Panc1 (cell line): ENCODE measurements around the gene GRM7. TPM values are rescaled to one million over a fixed set of nuclear protein-coding genes. Genes with fewer than 3 reads are reported as not detected.

Experiments used
- ATAC-seq: fragments of 200-7000 bp; cut with Tn5 transposase; 2 replicates; pipeline ENCODE4 v1.9.1; 2020; ENCODE audit warnings: mild to moderate bottlenecking, moderate library complexity
- BruUV-seq: library from RNA; stranded (reverse); fragments of 400-500 nt; replicated peaks from 2 replicates; lab custom pipeline; 2021; lab: Mats Ljungman, UMichigan
- CTCF ChIA-PET: fragments of 300-600 bp; sonication (Branson Sonifier 250); formaldehyde crosslinking; loops from one replicate; lab custom pipeline; 2022; ENCODE audit warnings: antibody characterized with exemption; lab: Charles Lee
- POLR2A ChIA-PET: fragments of 300-600 bp; sonication (Branson Sonifier 250); formaldehyde crosslinking; loops from one replicate; lab custom pipeline; 2022; ENCODE audit warnings: antibody characterized with exemption; lab: Charles Lee
- DNase-seq: peaks from one replicate; pipeline ENCODE4 v3.0.0-alpha.2; 2010; ENCODE audit warnings: low read depth, low spot score
- H3K27ac ChIP-seq: 2 replicates; pipeline ENCODE4 v1.5.1; 2011; ENCODE audit warnings: mild to moderate bottlenecking, low read length, inconsistent platforms
- H3K27me3 ChIP-seq: fragments of 200-500 bp; sonication (Bioruptor generic); 2 replicates; pipeline ENCODE4 v1.6.0; 2014; ENCODE audit warnings: low read length, inconsistent platforms; ENCODE audit not compliant: control insufficient read depth, insufficient read depth
- H3K36me3 ChIP-seq: fragments of 200-500 bp; sonication (Bioruptor generic); 2 replicates; pipeline ENCODE4 v1.5.1; 2014; ENCODE audit warnings: inconsistent platforms, mild to moderate bottlenecking, low read length, moderate library complexity; ENCODE audit not compliant: control insufficient read depth, insufficient read depth
- H3K4me1 ChIP-seq: 2 replicates; pipeline ENCODE4 v1.5.1; 2011; ENCODE audit warnings: inconsistent platforms, mild to moderate bottlenecking, low read length, moderate library complexity; ENCODE audit not compliant: control insufficient read depth, insufficient read depth
- H3K4me3 ChIP-seq, 2 experiments: 2 replicates each; pipeline ENCODE4 v1.5.1; 2011 to 2012; ENCODE audit warnings: low read depth in 2 of 2, low read length in 2 of 2, mild to moderate bottlenecking in 2 of 2, inconsistent platforms in 1 of 2, moderate library complexity in 1 of 2
- H3K9me3 ChIP-seq: fragments of 200-500 bp; sonication (Bioruptor generic); 2 replicates; pipeline ENCODE4 v1.5.1; 2014; ENCODE audit warnings: low read depth, mild to moderate bottlenecking, inconsistent platforms, low read length, moderate library complexity; ENCODE audit not compliant: control insufficient read depth, insufficient read depth
- CTCF ChIP-seq: fragments of 450-650 bp; IDR thresholded peaks from 2 replicates; pipeline ENCODE4 v1.5.1; 2017; ENCODE audit warnings: mild to moderate bottlenecking
- POLR2AphosphoS5 ChIP-seq: IDR thresholded peaks from 2 replicates; pipeline ENCODE4 v1.6.1; 2012; ENCODE audit warnings: mild to moderate bottlenecking, low read depth, low read length, moderate library complexity
- REST ChIP-seq, 2 experiments: IDR thresholded peaks; 2 replicates each; pipeline ENCODE4 v1.6.1; 2011 to 2012; ENCODE audit warnings: low read depth in 2 of 2, control low read depth in 1 of 2, low read length in 1 of 2, mild to moderate bottlenecking in 1 of 2, moderate library complexity in 1 of 2; ENCODE audit not compliant: insufficient read depth in 1 of 2
- SIN3A ChIP-seq: IDR thresholded peaks from 2 replicates; pipeline ENCODE4 v1.6.1; 2012; ENCODE audit warnings: low read depth, mild to moderate bottlenecking, low read length, moderate library complexity, borderline replicate concordance; ENCODE audit not compliant: insufficient read depth
- TCF7L2 ChIP-seq: IDR thresholded peaks from 2 replicates; pipeline ENCODE4 v1.6.1; 2011; ENCODE audit warnings: mild to moderate bottlenecking, low read depth, low read length, inconsistent platforms
- in situ Hi-C: cut with HindIII; loops from 2 replicates; pipeline ENCODE4 v1.10.0; 2016; ENCODE audit warnings: low sequenced_read_pairs, low pct_unique_long_range_greater_than_20kb
- intact Hi-C: fragments of 100-400 bp; cut with micrococcal nuclease; formaldehyde crosslinking; loops from one replicate; pipeline ENCODE4 v1.10.0; 2022; ENCODE audit not compliant: unreplicated experiment
- total RNA-seq: library from RNA; stranded (reverse); gene quantifications from one replicate; pipeline ENCODE4 v1.2.1, GENCODE V29; 2021; ENCODE audit not compliant: unreplicated experiment

The GRM7 gene
- total RNA-seq, 1 experiment from 2014 or later = not detected

GRCh38 chr3:7487763-7488162 is 626.8 kb downstream of the GRM7 start:
- no peak for TF ChIP-seq POLR2AphosphoS5
- no peak for TF ChIP-seq SIN3A
- no peak for TF ChIP-seq TCF7L2
- no peak for TF ChIP-seq REST (IDR thresholded peaks at IDR 0.05; ENCODE audit: insufficient read depth in 1 of 2, low read depth in 2 of 2, low read length in 1 of 2)
- no peak for TF ChIP-seq CTCF
- in situ Hi-C loops = no loop called here
- intact Hi-C loops = no loop called here
- H3K4me3 ChIP-seq = no peak overlapping the region
- ChIA-PET POLR2A (no interaction called here), CTCF (no interaction called here)
- DNase-seq (no peak), ATAC-seq (no peak)
- no peaks in the 10 kb centered on the region for H3K27me3 ChIP-seq
- no peaks in the 10 kb centered on the region for H3K9me3 ChIP-seq
- no peak overlapping the region for H3K27ac ChIP-seq
- BruUV-seq = no TSS peak
- H3K36me3 ChIP-seq = no peaks in the 10 kb centered on the region
- H3K4me1 ChIP-seq = no peaks in the 10 kb centered on the region

- no peaks in the 10 kb centered on the region for H3K36me3 ChIP-seq
- H3K27ac ChIP-seq = no peak overlapping the region
- no peak overlapping the region for H3K4me3 ChIP-seq
- DNase-seq = no peak
- ATAC-seq = no peak
- H3K9me3 ChIP-seq = no peaks in the 10 kb centered on the region
- no peak for TF ChIP-seq REST (IDR thresholded peaks at IDR 0.05; ENCODE audit: insufficient read depth in 1 of 2, low read depth in 2 of 2, low read length in 1 of 2)
- no peak for TF ChIP-seq TCF7L2
- no peak for TF ChIP-seq POLR2AphosphoS5
- TF ChIP-seq SIN3A = no peak
- no peak for TF ChIP-seq CTCF
- no TSS peak for BruUV-seq
- ChIA-PET CTCF (no interaction called here), POLR2A (no interaction called here)
- intact Hi-C loops = no loop called here
- no peaks in the 10 kb centered on the region for H3K27me3 ChIP-seq
- H3K4me1 ChIP-seq = no peaks in the 10 kb centered on the region
- in situ Hi-C loops = no loop called here
Observed at GRCh38 chr3:7489417-7489816, 628.5 kb downstream of the GRM7 start.
